GM23248 (cell line): Measurements from ENCODE around the gene ARHGEF28. TPM values are rescaled to one million over a fixed set of nuclear protein-coding genes. Genes with fewer than 3 reads are reported as not detected.

Experiments used
- DNase-seq: peaks from one replicate; pipeline ENCODE4 v3.0.0-alpha.2; 2015
- H2AFZ ChIP-seq: fragments of 200-600 bp; sonication (generic); 2 replicates; pipeline ENCODE4 v1.6.1; 2016; ENCODE audit warnings: antibody characterized with exemption
- H3F3A ChIP-seq: fragments of 200-600 bp; sonication (generic); 2 replicates; pipeline ENCODE4 v1.6.1; 2016; ENCODE audit warnings: mild to moderate bottlenecking, antibody characterized with exemption, mixed run types; ENCODE audit not compliant: insufficient read depth
- H3K27ac ChIP-seq: fragments of 200-600 bp; sonication (generic); 2 replicates; pipeline ENCODE4 v1.5.1; 2016; ENCODE audit warnings: mild to moderate bottlenecking
- H3K27me3 ChIP-seq: fragments of 200-600 bp; sonication (generic); replicated peaks from 2 replicates; pipeline ENCODE4 v1.6.1; 2016; ENCODE audit warnings: mild to moderate bottlenecking; ENCODE audit not compliant: insufficient read depth
- H3K36me3 ChIP-seq: fragments of 200-600 bp; sonication (generic); 2 replicates; pipeline ENCODE4 v1.6.1; 2016; ENCODE audit warnings: low read depth, mild to moderate bottlenecking
- H3K4me1 ChIP-seq: fragments of 200-600 bp; sonication (generic); 2 replicates; pipeline ENCODE4 v1.6.1; 2016; ENCODE audit warnings: mild to moderate bottlenecking; ENCODE audit not compliant: insufficient read depth
- H3K4me2 ChIP-seq: fragments of 200-600 bp; sonication (generic); one replicate; pipeline ENCODE4 v1.6.1; 2016; ENCODE audit warnings: mild to moderate bottlenecking; ENCODE audit not compliant: unreplicated experiment
- H3K4me3 ChIP-seq: fragments of 200-600 bp; sonication (generic); 2 replicates; pipeline ENCODE4 v1.5.1; 2016; ENCODE audit warnings: mild to moderate bottlenecking
- H3K79me2 ChIP-seq: fragments of 200-600 bp; sonication (generic); 2 replicates; pipeline ENCODE4 v1.6.1; 2016; ENCODE audit warnings: mild to moderate bottlenecking; ENCODE audit not compliant: insufficient read depth
- H3K9ac ChIP-seq: fragments of 200-600 bp; sonication (generic); 2 replicates; pipeline ENCODE4 v1.6.1; 2016; ENCODE audit warnings: mild to moderate bottlenecking
- H3K9me2 ChIP-seq: fragments of 200-600 bp; sonication (generic); 2 replicates; pipeline ENCODE4 v1.6.1; 2016; ENCODE audit warnings: mixed run types, mild to moderate bottlenecking, moderate library complexity; ENCODE audit not compliant: insufficient read depth
- H3K9me3 ChIP-seq: fragments of 200-600 bp; sonication (generic); one replicate; pipeline ENCODE4 v1.6.1; 2017; ENCODE audit warnings: low read depth
- H4K20me1 ChIP-seq: fragments of 200-600 bp; sonication (generic); 2 replicates; pipeline ENCODE4 v1.6.0; 2016; ENCODE audit not compliant: insufficient read depth
- EZH2 ChIP-seq: fragments of 200-600 bp; sonication (generic); IDR thresholded peaks from 2 replicates; pipeline ENCODE4 v1.6.1; 2018; ENCODE audit warnings: antibody characterized with exemption, mild to moderate bottlenecking; ENCODE audit not compliant: insufficient read depth, poor library complexity, severe bottlenecking
- EZH2phosphoT487 ChIP-seq: fragments of 200-600 bp; sonication (generic); IDR thresholded peaks from 2 replicates; pipeline ENCODE4 v1.6.1; 2018; ENCODE audit warnings: antibody characterized with exemption, moderate library complexity, mild to moderate bottlenecking, low read depth; ENCODE audit not compliant: insufficient read depth
- WGBS, 2 experiments: methylation state at CpG; one replicate each; pipeline ENCODE4 v1.1.6; 2015 to 2017; ENCODE audit warnings: low lambda C conversion rate in 2 of 2, low coverage in 1 of 2; ENCODE audit errors: missing lambda C conversion rate in 2 of 2; 5-methylcytosine and 5-hydroxymethylcytosine counted together
- in situ Hi-C: fragments of 300-500 bp; cut with MboI; formaldehyde crosslinking; loops from 2 replicates; pipeline ENCODE4 v1.15.0; 2020
- polyA plus RNA-seq: library from polyadenylated mRNA; unstranded; fragments of >200 nt; fragmentation: Nextera tagmentation; extraction: Ambion mirVana; gene quantifications from 2 replicates; pipeline ENCODE4 v1.2.1, GENCODE V29; 2016
- total RNA-seq: library from RNA; depleted of rRNA; stranded (reverse); fragments of >200 nt; shearing (Covaris generic); gene quantifications from 2 replicates; pipeline ENCODE4 v1.2.3, GENCODE V29; 2014

The ARHGEF28 gene
- total and polyA plus RNA-seq, 2 experiments from 2014 or later: 5.0 to 9.6 TPM

GRCh38 chr5:73899055-73899454 lies 273.1 kb downstream of the ARHGEF28 start:
- WGBS, 2 experiments: 87 to 88% methylated on average over 9 of the region's 9 CpGs
- Histone ChIP-seq H3K4me1 (no peaks in the 10 kb centered on the region), H3K27me3 (no peaks in the 10 kb centered on the region), H3K4me3 (no peak overlapping the region), H3F3A (no peaks in the 10 kb centered on the region), H3K27ac (no peak overlapping the region), H3K9me3 (no peaks in the 10 kb centered on the region), H2AFZ (no peak overlapping the region), H3K9ac (no peak overlapping the region), H3K79me2 (no peaks in the 10 kb centered on the region), H3K4me2 (no peak overlapping the region), H4K20me1 (no peaks in the 10 kb centered on the region), H3K9me2 (no peaks in the 10 kb centered on the region), H3K36me3 (no peaks in the 10 kb centered on the region)
- TF ChIP-seq EZH2phosphoT487 (no peak), EZH2 (no peak)
- in situ Hi-C loops: no loop called here
- no peak for DNase-seq

- TF ChIP-seq EZH2: no peak
- no peak for TF ChIP-seq EZH2phosphoT487
- no peak for DNase-seq
- no peak overlapping the region for H3K4me3 ChIP-seq
- H3K9me2 ChIP-seq: no peaks in the 10 kb centered on the region
- no peaks in the 10 kb centered on the region for H3K27me3 ChIP-seq
- H3K9ac ChIP-seq: no peak overlapping the region
- no peaks in the 10 kb centered on the region for H3K36me3 ChIP-seq
- no peaks in the 10 kb centered on the region for H3K9me3 ChIP-seq
- H3K79me2 ChIP-seq: no peaks in the 10 kb centered on the region
- H4K20me1 ChIP-seq: no peaks in the 10 kb centered on the region
- no peak overlapping the region for H2AFZ ChIP-seq
- H3K4me2 ChIP-seq: no peak overlapping the region
- in situ Hi-C loops: loop anchor here (5.0 kb wide), 1 partner anchor 747 kb away; no protein-coding TSS in a partner anchor
- 79 to 81% methylated on average over 3 of the region's 3 CpGs for WGBS, 2 experiments
- no peak overlapping the region for H3K27ac ChIP-seq
- no peaks in the 10 kb centered on the region for H3F3A ChIP-seq
- H3K4me1 ChIP-seq: no peaks in the 10 kb centered on the region
These were observed 273.9 kb downstream of the ARHGEF28 start for GRCh38 chr5:73899916-73900315.

- in situ Hi-C loops: loop anchor here (5.0 kb wide), 1 partner anchor 747 kb away; no protein-coding TSS in a partner anchor
- no peaks in the 10 kb centered on the region for H3K4me1 ChIP-seq
- H3K27ac ChIP-seq: no peak overlapping the region
- no peaks in the 10 kb centered on the region for H3K9me2 ChIP-seq
- no peak overlapping the region for H3K9ac ChIP-seq
- no peak overlapping the region for H2AFZ ChIP-seq
- no peak for DNase-seq
- WGBS, 2 experiments: 89 to 91% methylated on average over 7 of the region's 7 CpGs
- no peaks in the 10 kb centered on the region for H3K36me3 ChIP-seq
- H3K4me2 ChIP-seq: no peak overlapping the region
- no peaks in the 10 kb centered on the region for H4K20me1 ChIP-seq
- H3K9me3 ChIP-seq: no peaks in the 10 kb centered on the region
- no peaks in the 10 kb centered on the region for H3K27me3 ChIP-seq
- TF ChIP-seq EZH2 (no peak), EZH2phosphoT487 (no peak)
- no peaks in the 10 kb centered on the region for H3F3A ChIP-seq
- no peaks in the 10 kb centered on the region for H3K79me2 ChIP-seq
- no peak overlapping the region for H3K4me3 ChIP-seq
These were observed 274.6 kb downstream of the ARHGEF28 start for GRCh38 chr5:73900566-73900965.

- H3K79me2 ChIP-seq: no peaks in the 10 kb centered on the region
- no peak overlapping the region for H3K4me2 ChIP-seq
- WGBS, 2 experiments: 87 to 88% methylated on average over 13 of the region's 13 CpGs
- H3K9ac ChIP-seq: no peak overlapping the region
- H4K20me1 ChIP-seq: no peaks in the 10 kb centered on the region
- no peak overlapping the region for H3K27ac ChIP-seq
- H3K36me3 ChIP-seq: no peaks in the 10 kb centered on the region
- in situ Hi-C loops: loop anchor here (5.0 kb wide), 1 partner anchor 746 kb away; no protein-coding TSS in a partner anchor
- no peak overlapping the region for H2AFZ ChIP-seq
- H3K4me3 ChIP-seq: no peak overlapping the region
- H3K27me3 ChIP-seq: no peaks in the 10 kb centered on the region
- H3K4me1 ChIP-seq: no peaks in the 10 kb centered on the region
- no peaks in the 10 kb centered on the region for H3F3A ChIP-seq
- no peak for TF ChIP-seq EZH2phosphoT487
- TF ChIP-seq EZH2: no peak
- no peak for DNase-seq
- H3K9me2 ChIP-seq: no peaks in the 10 kb centered on the region
- no peaks in the 10 kb centered on the region for H3K9me3 ChIP-seq
These were observed 275.0 kb downstream of the ARHGEF28 start for GRCh38 chr5:73901043-73901442.

GRCh38 chr5:73901455-73901854 lies 275.5 kb downstream of the ARHGEF28 start:
- H3K27ac ChIP-seq: no peak overlapping the region
- H3K9me2 ChIP-seq: no peaks in the 10 kb centered on the region
- no peak overlapping the region for H3K4me3 ChIP-seq
- in situ Hi-C loops: loop anchor here (5.0 kb wide), 1 partner anchor 746 kb away; no protein-coding TSS in a partner anchor
- TF ChIP-seq EZH2: no peak
- TF ChIP-seq EZH2phosphoT487: no peak
- H3K9me3 ChIP-seq: no peaks in the 10 kb centered on the region
- H4K20me1 ChIP-seq: no peaks in the 10 kb centered on the region
- no peaks in the 10 kb centered on the region for H3K36me3 ChIP-seq
- 70 to 72% methylated on average over 4 of the region's 4 CpGs for WGBS, 2 experiments
- no peaks in the 10 kb centered on the region for H3K4me1 ChIP-seq
- H3K9ac ChIP-seq: no peak overlapping the region
- no peaks in the 10 kb centered on the region for H3K79me2 ChIP-seq
- H2AFZ ChIP-seq: no peak overlapping the region
- no peaks in the 10 kb centered on the region for H3F3A ChIP-seq
- no peaks in the 10 kb centered on the region for H3K27me3 ChIP-seq
- no peak overlapping the region for H3K4me2 ChIP-seq
- no peak for DNase-seq
